ENCODE measurements around the gene LAX1. TPM values are rescaled to one million over a fixed set of nuclear protein-coding genes. Genes with fewer than 3 reads are reported as not detected.
"Not testable (repeated sequence)": the region's sequence is repeated elsewhere in the genome, so short reads cannot be mapped to it uniquely, and the experiment has no call there.

Gene LAX1
- total RNA-seq, 1 donor from 2014 or later, result not detected

DNA sequence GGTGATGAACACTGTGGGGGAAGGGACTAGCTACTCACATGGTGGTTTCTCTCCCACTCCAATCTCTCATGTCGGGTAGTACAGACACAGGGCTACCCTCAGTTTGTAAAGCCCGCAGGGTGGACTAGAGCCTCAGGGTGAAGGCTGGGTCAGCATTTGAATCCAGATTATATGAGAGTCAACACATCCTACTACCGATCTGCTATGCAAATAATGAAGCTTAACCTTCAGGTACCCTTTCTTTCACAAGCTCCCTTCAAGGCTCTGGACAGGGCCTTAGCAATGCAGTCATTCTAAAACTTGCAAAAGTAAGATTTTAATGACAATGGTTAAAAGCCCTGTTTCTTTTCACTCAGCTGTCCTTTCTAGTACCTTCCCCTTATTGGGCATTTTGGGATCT lies 25.0 kb downstream of the LAX1 start:
- no peak overlapping the region for H3K4me3 ChIP-seq (ENCODE audit: insufficient read depth, low read depth, low read length)
- peaks cover 3% of the 10 kb centered on the region for H3K4me1 Mint-ChIP-seq (ENCODE audit: low read depth, unreplicated experiment)
- peaks cover 4% of the 10 kb centered on the region for H3K9me3 Mint-ChIP-seq (ENCODE audit: unreplicated experiment)
- H3K27me3 ChIP-seq (ENCODE audit: insufficient read depth, low read length), result no peaks in the 10 kb centered on the region
- H3K4me2 ChIP-seq (ENCODE audit: low read length), result no peak overlapping the region
- no peaks in the 10 kb centered on the region for H4K20me1 ChIP-seq (ENCODE audit: insufficient read depth, low read length)
- H3K9ac ChIP-seq (ENCODE audit: low read length), result no peak overlapping the region
- no peak for TF ChIP-seq EZH2 (IDR thresholded peaks at IDR 0.05; ENCODE audit: insufficient read depth, low read length)
- TF ChIP-seq, protein P1, sequence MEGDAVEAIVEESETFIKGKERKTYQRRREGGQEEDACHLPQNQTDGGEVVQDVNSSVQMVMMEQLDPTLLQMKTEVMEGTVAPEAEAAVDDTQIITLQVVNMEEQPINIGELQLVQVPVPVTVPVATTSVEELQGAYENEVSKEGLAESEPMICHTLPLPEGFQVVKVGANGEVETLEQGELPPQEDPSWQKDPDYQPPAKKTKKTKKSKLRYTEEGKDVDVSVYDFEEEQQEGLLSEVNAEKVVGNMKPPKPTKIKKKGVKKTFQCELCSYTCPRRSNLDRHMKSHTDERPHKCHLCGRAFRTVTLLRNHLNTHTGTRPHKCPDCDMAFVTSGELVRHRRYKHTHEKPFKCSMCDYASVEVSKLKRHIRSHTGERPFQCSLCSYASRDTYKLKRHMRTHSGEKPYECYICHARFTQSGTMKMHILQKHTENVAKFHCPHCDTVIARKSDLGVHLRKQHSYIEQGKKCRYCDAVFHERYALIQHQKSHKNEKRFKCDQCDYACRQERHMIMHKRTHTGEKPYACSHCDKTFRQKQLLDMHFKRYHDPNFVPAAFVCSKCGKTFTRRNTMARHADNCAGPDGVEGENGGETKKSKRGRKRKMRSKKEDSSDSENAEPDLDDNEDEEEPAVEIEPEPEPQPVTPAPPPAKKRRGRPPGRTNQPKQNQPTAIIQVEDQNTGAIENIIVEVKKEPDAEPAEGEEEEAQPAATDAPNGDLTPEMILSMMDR (IDR thresholded peaks at IDR 0.05; ENCODE audit: insufficient read depth, low read depth, low read length), result no peak
- no peak for DNase-seq (ENCODE audit: low read depth)
- H2AFZ ChIP-seq (ENCODE audit: low read depth, low read length), result no peak overlapping the region
- H3K27me3 Mint-ChIP-seq (ENCODE audit: low read depth, unreplicated experiment), result no peaks in the 10 kb centered on the region
- FAIRE-seq, result no peak
- H3K9me3 ChIP-seq (ENCODE audit: insufficient read depth, low read depth, low read length), result no peaks in the 10 kb centered on the region
- no peaks in the 10 kb centered on the region for H3K36me3 ChIP-seq (ENCODE audit: insufficient read depth, low read length)
- H3K79me2 ChIP-seq (ENCODE audit: insufficient read depth, low read length), result no peaks in the 10 kb centered on the region
- no peak overlapping the region for H3K27ac Mint-ChIP-seq (ENCODE audit: unreplicated experiment)
- no peak overlapping the region for H3K4me3 Mint-ChIP-seq (ENCODE audit: unreplicated experiment)
- no peaks in the 10 kb centered on the region for H3K4me1 ChIP-seq (ENCODE audit: insufficient read depth, low read length)
- H3K27ac ChIP-seq (ENCODE audit: low read depth, low read length), result no peak overlapping the region
- H3K36me3 Mint-ChIP-seq (ENCODE audit: low read depth, unreplicated experiment), result no peaks in the 10 kb centered on the region

DNA sequence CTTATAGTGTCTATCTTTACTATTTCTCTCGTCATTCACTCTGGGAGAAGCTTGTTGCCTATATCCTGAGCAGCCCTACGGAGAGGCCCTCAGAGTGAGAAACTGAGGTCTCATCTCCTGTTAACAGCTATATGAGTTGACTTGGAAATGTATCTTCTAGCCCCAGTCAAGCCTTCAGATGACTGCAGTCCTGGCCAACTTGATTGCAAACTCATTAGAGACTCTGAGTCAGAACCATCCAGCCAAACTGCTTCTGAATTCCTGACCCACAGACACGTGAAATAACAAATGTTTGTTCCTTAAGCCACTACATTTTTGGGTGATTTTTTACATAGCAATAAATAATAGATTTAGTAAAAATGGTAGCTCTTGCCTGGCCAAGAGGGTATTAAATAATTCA lies 26.5 kb downstream of the LAX1 start:
- Mint-ChIP-seq H3K27me3 (ENCODE audit: low read depth, unreplicated experiment) (no peaks in the 10 kb centered on the region), H3K4me3 (ENCODE audit: unreplicated experiment) (no peak overlapping the region), H3K27ac (ENCODE audit: unreplicated experiment) (no peak overlapping the region), H3K4me1 (ENCODE audit: low read depth, unreplicated experiment) (peaks cover 4% of the 10 kb centered on the region), H3K9me3 (ENCODE audit: unreplicated experiment) (peaks cover 2% of the 10 kb centered on the region), H3K36me3 (ENCODE audit: low read depth, unreplicated experiment) (no peaks in the 10 kb centered on the region)
- H3K79me2 ChIP-seq (ENCODE audit: insufficient read depth, low read length), result peaks cover 7% of the 10 kb centered on the region
- DNase-seq (ENCODE audit: low read depth) (no peak), FAIRE-seq (no peak)
- H4K20me1 ChIP-seq (ENCODE audit: insufficient read depth, low read length), result peaks cover 5% of the 10 kb centered on the region
- H3K4me1 ChIP-seq (ENCODE audit: insufficient read depth, low read length), result no peaks in the 10 kb centered on the region
- no peaks in the 10 kb centered on the region for H3K36me3 ChIP-seq (ENCODE audit: insufficient read depth, low read length)
- TF ChIP-seq, protein P1 (IDR thresholded peaks at IDR 0.05; ENCODE audit: insufficient read depth, low read depth, low read length), result no peak
- TF ChIP-seq EZH2 (IDR thresholded peaks at IDR 0.05; ENCODE audit: insufficient read depth, low read length), result no peak
- H3K27me3 ChIP-seq (ENCODE audit: insufficient read depth, low read length), result no peaks in the 10 kb centered on the region
- no peak overlapping the region for H3K9ac ChIP-seq (ENCODE audit: low read length)
- H2AFZ ChIP-seq (ENCODE audit: low read depth, low read length), result no peak overlapping the region
- no peaks in the 10 kb centered on the region for H3K9me3 ChIP-seq (ENCODE audit: insufficient read depth, low read depth, low read length)
- H3K4me2 ChIP-seq (ENCODE audit: low read length), result no peak overlapping the region
- no peak overlapping the region for H3K27ac ChIP-seq (ENCODE audit: low read depth, low read length)
- H3K4me3 ChIP-seq (ENCODE audit: insufficient read depth, low read depth, low read length), result no peak overlapping the region

GRCh38 chr1:203792486-203792885 lies 27.5 kb downstream of the LAX1 start:
- H4K20me1 ChIP-seq (ENCODE audit: insufficient read depth, low read length), result peaks cover 15% of the 10 kb centered on the region
- peaks cover 16% of the 10 kb centered on the region for H3K79me2 ChIP-seq (ENCODE audit: insufficient read depth, low read length)
- H3K36me3 ChIP-seq (ENCODE audit: insufficient read depth, low read length), result no peaks in the 10 kb centered on the region
- H3K4me1 ChIP-seq (ENCODE audit: insufficient read depth, low read length), result peaks cover 6% of the 10 kb centered on the region
- H3K27ac Mint-ChIP-seq (ENCODE audit: unreplicated experiment), result no peak overlapping the region
- H3K9me3 Mint-ChIP-seq (ENCODE audit: unreplicated experiment), result peaks cover 2% of the 10 kb centered on the region
- no peaks in the 10 kb centered on the region for H3K27me3 Mint-ChIP-seq (ENCODE audit: low read depth, unreplicated experiment)
- H3K4me3 Mint-ChIP-seq (ENCODE audit: unreplicated experiment), result no peak overlapping the region
- H2AFZ ChIP-seq (ENCODE audit: low read depth, low read length), result no peak overlapping the region
- no peak overlapping the region for H3K4me3 ChIP-seq (ENCODE audit: insufficient read depth, low read depth, low read length)
- TF ChIP-seq EZH2 (IDR thresholded peaks at IDR 0.05; ENCODE audit: insufficient read depth, low read length), result no peak
- TF ChIP-seq, protein P1 (IDR thresholded peaks at IDR 0.05; ENCODE audit: insufficient read depth, low read depth, low read length), result no peak
- no peak overlapping the region for H3K4me2 ChIP-seq (ENCODE audit: low read length)
- no peaks in the 10 kb centered on the region for H3K9me3 ChIP-seq (ENCODE audit: insufficient read depth, low read depth, low read length)
- FAIRE-seq, result no peak
- H3K9ac ChIP-seq (ENCODE audit: low read length), result no peak overlapping the region
- H3K27ac ChIP-seq (ENCODE audit: low read depth, low read length), result no peak overlapping the region
- H3K27me3 ChIP-seq (ENCODE audit: insufficient read depth, low read length), result no peaks in the 10 kb centered on the region
- peaks cover 9% of the 10 kb centered on the region for H3K4me1 Mint-ChIP-seq (ENCODE audit: low read depth, unreplicated experiment)
- H3K36me3 Mint-ChIP-seq (ENCODE audit: low read depth, unreplicated experiment), result peaks cover 4% of the 10 kb centered on the region
- no peak for DNase-seq (ENCODE audit: low read depth)

DNA sequence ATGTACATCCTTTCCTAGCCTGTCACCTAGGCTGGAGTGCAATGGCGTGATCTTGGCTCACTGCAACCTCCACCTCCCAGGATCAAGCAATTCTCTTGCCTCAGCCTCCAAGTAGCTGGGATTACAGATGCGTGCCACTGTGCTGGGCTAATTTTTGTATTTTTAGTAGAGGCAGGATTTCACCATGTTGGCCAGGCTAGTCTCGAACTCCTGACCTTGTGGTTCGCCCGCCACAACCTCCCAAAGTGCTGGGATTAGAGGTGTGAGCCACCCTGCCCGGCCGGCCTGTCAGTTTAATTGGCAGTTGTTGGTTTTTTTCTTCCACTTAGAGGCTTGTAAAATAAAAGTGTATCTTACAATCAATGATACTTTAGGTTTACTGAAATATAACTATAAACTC lies 28.6 kb downstream of the LAX1 start:
- H3K4me3 Mint-ChIP-seq (ENCODE audit: unreplicated experiment); H3K9me3 ChIP-seq (ENCODE audit: insufficient read depth, low read depth, low read length); H3K4me2 ChIP-seq (ENCODE audit: low read length); H3K27ac Mint-ChIP-seq (ENCODE audit: unreplicated experiment); H3K9me3 Mint-ChIP-seq (ENCODE audit: unreplicated experiment); H3K9ac ChIP-seq (ENCODE audit: low read length); FAIRE-seq; DNase-seq (ENCODE audit: low read depth); H3K36me3 ChIP-seq (ENCODE audit: insufficient read depth, low read length); H2AFZ ChIP-seq (ENCODE audit: low read depth, low read length); H3K27me3 Mint-ChIP-seq (ENCODE audit: low read depth, unreplicated experiment); H3K27me3 ChIP-seq (ENCODE audit: insufficient read depth, low read length); H3K36me3 Mint-ChIP-seq (ENCODE audit: low read depth, unreplicated experiment); H3K4me3 ChIP-seq (ENCODE audit: insufficient read depth, low read depth, low read length); H3K27ac ChIP-seq (ENCODE audit: low read depth, low read length): not testable (repeated sequence)
- H3K4me1 ChIP-seq (ENCODE audit: insufficient read depth, low read length), result peaks cover 16% of the 10 kb centered on the region
- peaks cover 16% of the 10 kb centered on the region for H3K4me1 Mint-ChIP-seq (ENCODE audit: low read depth, unreplicated experiment)
- H3K79me2 ChIP-seq (ENCODE audit: insufficient read depth, low read length), result peaks cover 27% of the 10 kb centered on the region
- peaks cover 26% of the 10 kb centered on the region for H4K20me1 ChIP-seq (ENCODE audit: insufficient read depth, low read length)
